Pulmonary artery endothelial cell (primary cell): Measurements from ENCODE around the gene APOL5. TPM values are rescaled to one million over a fixed set of nuclear protein-coding genes. Genes with fewer than 3 reads are reported as not detected.

Experiments used
- total RNA-seq: library from RNA; depleted of rRNA; stranded (reverse); fragments of >200 nt; gene quantifications from 2 replicates; pipeline ENCODE4 v1.2.3, GENCODE V29; 2014

The APOL5 gene
- total RNA-seq, 1 donor from 2014 or later: not detected

Other genes starting within 250 kb of the APOL5 start
- gene RASD2, start 177.0 kb upstream of the APOL5 start, total RNA-seq: not detected in 2 replicates
- not detected in 2 replicates for gene MB, start 100.5 kb upstream of the APOL5 start, total RNA-seq
- 5.1 and 8.7 TPM in 2 replicates for gene APOL6, start 69.4 kb upstream of the APOL5 start, total RNA-seq